GM19397 (cell line): ENCODE results near the gene TTC36.
"Not testable (repeated sequence)": the region's sequence is repeated elsewhere in the genome, so short reads cannot be mapped to it uniquely, and the experiment has no call there.

ENCODE experiments used
- ATAC-seq: cut with Tn5 transposase; IDR thresholded peaks from one replicate; pipeline ENCODE4 v1.9.1; 2021; ENCODE audit warnings: mild to moderate bottlenecking, moderate library complexity; ENCODE audit not compliant: unreplicated experiment

The TTC36 gene

GRCh38 chr11:118531597-118532084, 4.4 kb downstream of the TTC36 start:
- no peak for ATAC-seq

GRCh38 chr11:118532091-118532490, 4.8 kb downstream of the TTC36 start:
- ATAC-seq = no peak

- ATAC-seq = no peak
Observed at GRCh38 chr11:118532852-118533768, 5.8 kb downstream of the TTC36 start.

GRCh38 chr11:118533769-118534729, 6.8 kb downstream of the TTC36 start:
- ATAC-seq = no peak

- ATAC-seq = no peak
Observed at GRCh38 chr11:118535261-118535660, 8.0 kb downstream of the TTC36 start.

GRCh38 chr11:118536726-118537125, 9.5 kb downstream of the TTC36 start:
- ATAC-seq = no peak

- no peak for ATAC-seq
Observed at GRCh38 chr11:118537409-118537980, 10.2 kb downstream of the TTC36 start.

GRCh38 chr11:118544010-118544646, 16.9 kb downstream of the TTC36 start:
- ATAC-seq = no peak

GRCh38 chr11:118544647-118545010, 17.4 kb downstream of the TTC36 start:
- no peak for ATAC-seq

- no peak for ATAC-seq
Observed at GRCh38 chr11:118545533-118545932, 18.3 kb downstream of the TTC36 start.

- no peak for ATAC-seq
Observed at GRCh38 chr11:118547132-118547531, 19.9 kb downstream of the TTC36 start.

- no peak for ATAC-seq
Observed at GRCh38 chr11:118552341-118552740, 25.1 kb downstream of the TTC36 start.

- no peak for ATAC-seq
Observed at GRCh38 chr11:118560806-118561205, 33.5 kb downstream of the TTC36 start.

GRCh38 chr11:118565051-118565450, 37.8 kb downstream of the TTC36 start:
- ATAC-seq = no peak

GRCh38 chr11:118569670-118570069, 42.4 kb downstream of the TTC36 start:
- ATAC-seq = no peak

- ATAC-seq = no peak
Observed at GRCh38 chr11:118570787-118571186, 43.5 kb downstream of the TTC36 start.

GRCh38 chr11:118571701-118572060, 44.4 kb downstream of the TTC36 start:
- not testable (repeated sequence) for ATAC-seq

GRCh38 chr11:118572061-118572980, 45.0 kb downstream of the TTC36 start, which contains the start of gene ARCN1:
Gene ARCN1 (plus strand): TSS chr11:118572409. CDS start chr11:118572548, 139 bp downstream.
- ATAC-seq = peak; percentile 72

- ATAC-seq = peak; percentile 12
Observed at GRCh38 chr11:118572981-118573550, 45.8 kb downstream of the TTC36 start.
